DND-41 (cell line): ENCODE results near the gene AGAP1.

Experiments used
- ATAC-seq: fragments of 200-7000 bp; cut with Tn5 transposase; 3 replicates; pipeline ENCODE4 v1.9.1; 2021; ENCODE audit warnings: low read depth; ENCODE audit not compliant: insufficient read depth
- DNase-seq: peaks from one replicate; pipeline ENCODE4 v3.0.0-alpha.2; 2020
- H2AFZ ChIP-seq: 2 replicates; pipeline ENCODE4 v1.6.0; 2012; ENCODE audit warnings: low read depth, low read length
- H3K27ac ChIP-seq: 2 replicates; pipeline ENCODE4 v1.5.1; 2012; ENCODE audit warnings: low read length, inconsistent platforms
- H3K27me3 ChIP-seq: fragments of 200-600 bp; sonication (generic); 2 replicates; pipeline ENCODE4 v1.6.0; 2012; ENCODE audit warnings: low read length, mild to moderate bottlenecking, inconsistent platforms; ENCODE audit not compliant: insufficient read depth, poor library complexity
- H3K36me3 ChIP-seq: 2 replicates; pipeline ENCODE4 v1.5.1; 2012; ENCODE audit warnings: low read length, inconsistent platforms; ENCODE audit not compliant: insufficient read depth
- H3K4me1 ChIP-seq: 2 replicates; pipeline ENCODE4 v1.5.1; 2012; ENCODE audit warnings: mild to moderate bottlenecking, low read length; ENCODE audit not compliant: insufficient read depth
- H3K4me2 ChIP-seq: 2 replicates; pipeline ENCODE4 v1.6.0; 2012; ENCODE audit warnings: mild to moderate bottlenecking, moderate library complexity, low read length, inconsistent platforms; ENCODE audit not compliant: insufficient read depth
- H3K4me3 ChIP-seq, 2 experiments: fragments of 200-600 bp in 1 of 2; shearing (Covaris generic) in 1 of 2; 2 replicates each; pipeline ENCODE4 v1.5.1; 2012 to 2016; ENCODE audit warnings: inconsistent platforms in 2 of 2, low read length in 2 of 2, mild to moderate bottlenecking in 2 of 2, low read depth in 1 of 2, moderate library complexity in 1 of 2
- H3K79me2 ChIP-seq: 2 replicates; pipeline ENCODE4 v1.6.0; 2012; ENCODE audit warnings: low read length, inconsistent platforms; ENCODE audit not compliant: insufficient read depth
- H3K9ac ChIP-seq: 2 replicates; pipeline ENCODE4 v1.6.0; 2012; ENCODE audit warnings: low read depth, mild to moderate bottlenecking, inconsistent platforms, low read length, moderate library complexity
- H3K9me3 ChIP-seq: 2 replicates; pipeline ENCODE4 v1.5.1; 2012; ENCODE audit warnings: low read length, moderate library complexity, mild to moderate bottlenecking, inconsistent platforms; ENCODE audit not compliant: insufficient read depth, severe bottlenecking
- H4K20me1 ChIP-seq: 2 replicates; pipeline ENCODE4 v1.6.0; 2012; ENCODE audit warnings: low read length; ENCODE audit not compliant: insufficient read depth
- CTCF ChIP-seq: IDR thresholded peaks from 2 replicates; pipeline ENCODE4 v1.5.1; 2012; ENCODE audit warnings: borderline replicate concordance, low read length, moderate library complexity, mild to moderate bottlenecking; ENCODE audit not compliant: poor library complexity, severe bottlenecking; ENCODE audit errors: extremely low read depth
- EZH2 ChIP-seq: IDR thresholded peaks from 3 replicates; pipeline ENCODE4 v1.6.1; 2012; ENCODE audit warnings: borderline replicate concordance, low read depth, mild to moderate bottlenecking, moderate library complexity, low read length, inconsistent platforms; ENCODE audit not compliant: severe bottlenecking

AGAP1 gene

DNA sequence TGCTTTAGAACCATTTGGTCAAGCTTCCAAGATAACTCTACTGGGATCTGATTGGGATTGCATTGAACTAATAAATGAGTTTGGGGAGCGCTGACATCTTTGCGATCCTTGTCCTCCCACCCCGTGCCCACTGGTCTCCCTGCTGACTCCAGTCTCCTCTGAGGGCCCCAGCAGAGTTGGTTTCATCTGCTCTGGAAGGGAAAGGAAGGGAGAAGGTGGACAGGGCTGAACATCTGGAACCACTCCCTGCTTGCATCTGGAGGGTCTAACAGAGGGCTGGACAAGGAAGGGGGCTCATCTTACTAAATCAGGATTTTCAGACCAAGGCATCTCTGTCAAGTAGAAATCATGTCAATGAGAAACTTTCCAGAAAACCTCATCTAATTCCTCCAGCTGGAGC, 661.6 kb downstream of the AGAP1 start:
- H3K36me3 ChIP-seq, result no peaks in the 10 kb centered on the region
- H3K9ac ChIP-seq, result no peak overlapping the region
- H3K4me1 ChIP-seq, result no peaks in the 10 kb centered on the region
- H3K9me3 ChIP-seq, result peaks cover 8% of the 10 kb centered on the region
- no peak overlapping the region for H3K27ac ChIP-seq
- no peak overlapping the region for H2AFZ ChIP-seq
- H3K4me2 ChIP-seq, result no peak overlapping the region
- no peaks in the 10 kb centered on the region; the same call in 1 of the 2 replicates for H4K20me1 ChIP-seq
- DNase-seq, result no peak
- no peak for TF ChIP-seq CTCF
- no peak for TF ChIP-seq EZH2
- no peak for ATAC-seq
- no peaks in the 10 kb centered on the region for H3K27me3 ChIP-seq
- H3K4me3 ChIP-seq, result no peak overlapping the region
- no peaks in the 10 kb centered on the region for H3K79me2 ChIP-seq

DNA sequence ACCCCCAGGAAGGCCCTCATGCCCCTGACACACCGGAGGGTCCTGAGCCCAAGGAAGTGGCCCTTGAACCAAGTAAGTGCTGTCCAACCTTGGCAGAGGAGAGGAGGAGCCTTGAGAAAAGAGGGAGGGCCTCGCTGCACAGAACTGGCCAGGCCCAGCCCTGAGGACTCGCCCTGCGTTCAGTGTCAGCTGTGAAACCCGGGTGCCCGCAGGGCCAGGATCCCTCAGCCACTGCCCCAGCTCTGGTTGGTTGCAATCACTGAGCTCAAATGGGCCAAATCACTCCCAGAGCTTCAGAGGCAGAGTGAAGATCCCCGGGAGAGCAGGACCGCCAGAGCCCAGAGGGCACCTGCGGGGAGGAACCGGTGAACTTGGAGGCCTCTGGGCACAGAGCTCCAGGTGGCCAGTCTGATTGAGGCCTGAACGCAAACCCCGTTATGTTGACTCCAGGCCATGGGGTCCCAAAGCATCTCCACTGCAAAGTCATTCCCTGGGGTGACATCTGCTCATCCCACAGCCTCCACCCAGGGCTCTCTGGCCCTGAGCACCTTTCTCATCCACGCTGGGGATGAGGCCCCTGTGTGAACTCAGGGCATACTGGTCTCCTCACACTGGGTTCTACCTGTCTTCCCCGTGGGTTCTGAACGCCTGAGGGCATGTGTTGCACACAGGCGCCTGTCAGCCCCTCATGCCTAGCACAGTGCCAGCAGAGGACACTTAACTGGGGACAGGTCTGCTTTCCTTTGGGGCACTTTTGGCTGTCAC, 662.4 kb downstream of the AGAP1 start:
- Histone ChIP-seq H3K9ac (no peak overlapping the region), H3K4me1 (no peaks in the 10 kb centered on the region), H2AFZ (no peak overlapping the region), H3K27ac (no peak overlapping the region), H4K20me1 (no peaks in the 10 kb centered on the region; the same call in 1 of the 2 replicates), H3K4me3 (no peak overlapping the region), H3K9me3 (peaks cover 8% of the 10 kb centered on the region), H3K4me2 (no peak overlapping the region), H3K36me3 (no peaks in the 10 kb centered on the region), H3K79me2 (no peaks in the 10 kb centered on the region), H3K27me3 (no peaks in the 10 kb centered on the region)
- no peak for ATAC-seq
- DNase-seq, result no peak
- TF ChIP-seq CTCF (no peak), EZH2 (no peak)

DNA sequence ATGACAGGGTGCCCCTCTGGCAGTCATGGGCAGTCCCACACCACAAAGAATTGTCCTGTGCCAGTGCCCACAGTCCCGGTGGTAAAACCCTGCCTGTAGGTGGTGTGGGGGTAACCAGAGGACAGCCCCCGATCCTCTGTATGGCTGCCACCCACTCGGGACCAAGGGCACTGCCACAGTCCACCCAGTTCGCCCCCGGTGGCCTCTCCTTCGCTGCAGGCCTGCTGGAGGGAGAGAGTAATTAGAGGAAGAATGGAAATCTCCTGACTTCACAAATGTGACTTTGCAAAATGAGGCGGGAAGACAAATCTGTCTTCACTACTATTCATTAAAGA, 663.0 kb downstream of the AGAP1 start:
- no peaks in the 10 kb centered on the region; the same call in 1 of the 2 replicates for H4K20me1 ChIP-seq
- no peak for TF ChIP-seq EZH2
- no peak for TF ChIP-seq CTCF
- DNase-seq, result no peak
- no peaks in the 10 kb centered on the region for H3K36me3 ChIP-seq
- H3K9ac ChIP-seq, result no peak overlapping the region
- no peaks in the 10 kb centered on the region for H3K27me3 ChIP-seq
- ATAC-seq, result no peak
- H3K4me3 ChIP-seq, result no peak overlapping the region
- H3K4me1 ChIP-seq, result no peaks in the 10 kb centered on the region
- peaks cover 8% of the 10 kb centered on the region for H3K9me3 ChIP-seq
- no peak overlapping the region for H2AFZ ChIP-seq
- no peak overlapping the region for H3K4me2 ChIP-seq
- H3K27ac ChIP-seq, result no peak overlapping the region
- no peaks in the 10 kb centered on the region for H3K79me2 ChIP-seq
